Activated CD4-positive, CD25-positive, alpha-beta regulatory T cell treated with anti-CD3 and anti-CD28 coated beads, Interleukin-2, amount 50 U/mL, for 72 hours (primary cell): ENCODE data around the gene MRTFB.

Experiments used
- DNase-seq: peaks from one replicate; pipeline ENCODE4 v3.0.0; 2021

The MRTFB gene

GRCh38 chr16:14063618-14064581 is 7.2 kb upstream of the MRTFB start:
- DNase-seq = no peak

- no peak for DNase-seq
Observed at GRCh38 chr16:14069818-14070217, 1.3 kb upstream of the MRTFB start.

- DNase-seq = no peak
Observed at GRCh38 chr16:14070555-14070876, 603 bp upstream of the MRTFB start.

GRCh38 chr16:14071576-14072271 is 605 bp downstream of the MRTFB start:
- DNase-seq = no peak

GRCh38 chr16:14072360-14072759 is 1.2 kb downstream of the MRTFB start:
- no peak for DNase-seq

GRCh38 chr16:14074544-14074943 is 3.4 kb downstream of the MRTFB start:
- no peak for DNase-seq

- DNase-seq = no peak
Observed at GRCh38 chr16:14077918-14078317, 6.8 kb downstream of the MRTFB start.

GRCh38 chr16:14086477-14086876 is 15.4 kb downstream of the MRTFB start:
- DNase-seq = no peak

GRCh38 chr16:14087181-14087580 is 16.1 kb downstream of the MRTFB start:
- no peak for DNase-seq

GRCh38 chr16:14087590-14088154 is 16.6 kb downstream of the MRTFB start:
- DNase-seq = no peak

GRCh38 chr16:14088155-14088753 is 17.1 kb downstream of the MRTFB start:
- no peak for DNase-seq

GRCh38 chr16:14089283-14089823 is 18.2 kb downstream of the MRTFB start:
- no peak for DNase-seq

- DNase-seq = no peak
Observed at GRCh38 chr16:14092561-14092960, 21.4 kb downstream of the MRTFB start.

GRCh38 chr16:14095883-14096551 is 24.9 kb downstream of the MRTFB start:
- DNase-seq = no peak

GRCh38 chr16:14097182-14097959 is 26.3 kb downstream of the MRTFB start:
- no peak for DNase-seq

- DNase-seq = no peak
Observed at GRCh38 chr16:14098081-14098480, 27.0 kb downstream of the MRTFB start.

GRCh38 chr16:14100825-14101224 is 29.7 kb downstream of the MRTFB start:
- no peak for DNase-seq

GRCh38 chr16:14101415-14101814 is 30.3 kb downstream of the MRTFB start:
- no peak for DNase-seq

- DNase-seq = no peak
Observed at GRCh38 chr16:14102925-14103720, 32.0 kb downstream of the MRTFB start.

GRCh38 chr16:14104066-14104465 is 32.9 kb downstream of the MRTFB start:
- DNase-seq = no peak
